Stimulated activated naive CD8-positive, alpha-beta T cell treated with anti-CD3 and anti-CD28 coated beads, Interleukin-15, amount 100 ng/mL, for 72 hours (primary cell): ENCODE data around the gene CNTN1.
A peak's percentile ranks its signal among the peaks of the same experiment; 100 is the strongest.

Source experiments
- ATAC-seq: fragments of 150-1000 bp; cut with Tn5 transposase; 2 replicates; pipeline ENCODE4 v1.10.0; 2021; ENCODE audit warnings: mild to moderate bottlenecking, moderate library complexity
- DNase-seq, 2 donors: peaks; one replicate each; pipeline ENCODE4 v3.0.0; 2021 to 2022
- H3K27ac Mint-ChIP-seq, 2 donors: one replicate each; pipeline ENCODE4 v1.8.0; 2022; ENCODE audit warnings: mild to moderate bottlenecking in 2 of 2, mixed read lengths in 2 of 2, moderate library complexity in 2 of 2
- H3K27me3 Mint-ChIP-seq: one replicate; pipeline ENCODE4 v1.8.0; 2022; ENCODE audit warnings: mixed read lengths
- H3K4me1 Mint-ChIP-seq: one replicate; pipeline ENCODE4 v1.8.0; 2022; ENCODE audit warnings: mild to moderate bottlenecking, mixed read lengths
- H3K4me3 Mint-ChIP-seq, 2 donors: one replicate each; pipeline ENCODE4 v1.8.0; 2022; ENCODE audit warnings: mild to moderate bottlenecking in 2 of 2, mixed read lengths in 2 of 2, moderate library complexity in 1 of 2
- H3K9me3 Mint-ChIP-seq, 2 donors: one replicate each; pipeline ENCODE4 v1.8.0; 2022; ENCODE audit warnings: mixed read lengths in 2 of 2

Gene CNTN1

GRCh38 chr12:40684986-40685385, 7.3 kb upstream of the CNTN1 start:
- no peak for ATAC-seq
- H3K4me1 Mint-ChIP-seq = no peaks in the 10 kb centered on the region
- no peak overlapping the region for H3K4me3 Mint-ChIP-seq
- peaks cover 0 to 4% of the 10 kb centered on the region in 2 donors for H3K9me3 Mint-ChIP-seq
- H3K27me3 Mint-ChIP-seq = no peaks in the 10 kb centered on the region
- H3K27ac Mint-ChIP-seq = no peak overlapping the region
- no peak for DNase-seq

GRCh38 chr12:40688085-40688725, 4.0 kb upstream of the CNTN1 start:
- peaks cover 19% of the 10 kb centered on the region for H3K27me3 Mint-ChIP-seq
- H3K4me1 Mint-ChIP-seq = no peaks in the 10 kb centered on the region
- peaks cover 0 to 4% of the 10 kb centered on the region in 2 donors for H3K9me3 Mint-ChIP-seq
- DNase-seq (no peak), ATAC-seq (no peak)
- H3K27ac Mint-ChIP-seq = no peak overlapping the region
- no peak overlapping the region for H3K4me3 Mint-ChIP-seq

DNA sequence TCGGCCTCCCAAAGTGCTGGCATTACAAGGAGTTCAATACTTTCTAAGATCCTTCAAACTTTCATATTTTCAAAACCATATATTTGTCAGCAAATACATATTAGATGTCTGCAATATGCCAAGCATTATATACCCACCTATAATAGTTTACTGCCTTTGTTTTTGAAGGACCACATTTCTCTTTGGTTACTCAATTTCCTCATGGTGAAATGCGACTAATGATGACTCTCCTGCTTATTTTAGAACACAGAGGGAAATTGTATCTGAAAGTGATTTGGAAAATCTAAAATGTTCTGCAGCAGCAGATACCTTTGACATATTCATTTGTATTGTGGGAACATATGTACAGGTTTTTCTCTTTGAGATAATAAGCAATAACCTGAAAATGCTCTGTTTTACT, 2.7 kb upstream of the CNTN1 start:
- H3K9me3 Mint-ChIP-seq = peaks cover 0 to 4% of the 10 kb centered on the region in 2 donors
- peaks cover 33% of the 10 kb centered on the region for H3K27me3 Mint-ChIP-seq
- ATAC-seq = no peak
- no peak overlapping the region for H3K4me3 Mint-ChIP-seq
- H3K27ac Mint-ChIP-seq = no peak overlapping the region
- no peak for DNase-seq
- H3K4me1 Mint-ChIP-seq = no peaks in the 10 kb centered on the region

DNA sequence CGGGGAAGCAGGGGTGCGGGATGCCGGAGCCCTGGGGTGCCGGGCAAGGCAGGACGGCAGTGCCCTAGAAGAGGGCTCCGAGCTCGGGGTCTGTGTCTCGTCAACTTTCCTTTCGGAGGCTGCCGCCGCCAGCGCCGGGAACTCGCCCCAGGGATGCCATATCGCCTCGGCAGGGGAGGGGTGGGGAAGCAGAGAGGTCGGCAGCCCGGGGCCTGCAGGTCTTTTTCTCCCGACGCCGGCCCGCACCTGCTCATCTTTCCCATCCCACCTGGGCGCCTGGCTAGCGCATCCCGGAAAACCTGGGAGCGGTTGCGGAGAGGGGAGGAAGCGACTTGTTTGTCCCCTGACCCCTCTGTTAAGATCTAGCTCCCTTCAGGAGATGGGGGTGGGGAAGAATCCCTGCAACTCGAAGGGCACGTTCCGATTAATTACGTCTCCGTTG, 547 bp downstream of the CNTN1 start:
- Mint-ChIP-seq H3K27ac (no peak overlapping the region), H3K4me3 (no peak overlapping the region), H3K27me3 (peaks cover 34% of the 10 kb centered on the region), H3K9me3 (peaks cover 0 to 4% of the 10 kb centered on the region in 2 donors), H3K4me1 (no peaks in the 10 kb centered on the region)
- DNase-seq = no peak
- ATAC-seq = no peak

DNA sequence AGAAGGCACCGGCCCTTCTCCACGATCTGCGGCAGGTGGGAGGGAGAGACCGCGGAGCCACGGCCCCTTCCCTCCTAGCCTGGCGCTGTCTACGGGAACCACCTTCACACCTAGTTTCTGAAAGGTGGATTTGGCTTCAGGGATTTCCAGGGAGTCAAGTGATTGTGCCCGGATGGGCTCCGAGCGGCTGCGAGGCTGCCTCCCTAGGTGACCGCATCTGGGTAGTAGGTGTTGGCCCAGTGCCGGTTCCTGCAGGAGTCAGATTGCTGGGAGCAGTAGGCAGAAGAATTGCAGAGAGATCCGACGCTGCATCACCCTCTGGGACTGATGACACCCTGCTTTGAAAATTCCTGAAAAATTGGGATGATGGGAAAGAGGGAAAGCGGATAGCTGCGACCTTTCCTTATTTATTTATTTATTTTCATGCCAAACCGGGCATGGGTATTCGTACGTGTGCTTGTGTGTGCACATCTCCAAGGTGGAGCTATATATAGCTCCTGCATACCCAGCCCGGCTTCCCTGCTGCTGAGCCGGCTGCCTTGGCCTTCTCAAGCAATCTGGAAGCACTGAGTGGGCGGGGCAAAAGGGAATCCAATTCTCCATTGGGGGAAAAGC, 1.1 kb downstream of the CNTN1 start:
- ATAC-seq = no peak
- DNase-seq = no peak
- H3K9me3 Mint-ChIP-seq = peaks cover 0 to 4% of the 10 kb centered on the region in 2 donors
- H3K4me3 Mint-ChIP-seq = no peak overlapping the region
- H3K27me3 Mint-ChIP-seq = peaks cover 34% of the 10 kb centered on the region
- H3K27ac Mint-ChIP-seq = no peak overlapping the region
- no peaks in the 10 kb centered on the region for H3K4me1 Mint-ChIP-seq

DNA sequence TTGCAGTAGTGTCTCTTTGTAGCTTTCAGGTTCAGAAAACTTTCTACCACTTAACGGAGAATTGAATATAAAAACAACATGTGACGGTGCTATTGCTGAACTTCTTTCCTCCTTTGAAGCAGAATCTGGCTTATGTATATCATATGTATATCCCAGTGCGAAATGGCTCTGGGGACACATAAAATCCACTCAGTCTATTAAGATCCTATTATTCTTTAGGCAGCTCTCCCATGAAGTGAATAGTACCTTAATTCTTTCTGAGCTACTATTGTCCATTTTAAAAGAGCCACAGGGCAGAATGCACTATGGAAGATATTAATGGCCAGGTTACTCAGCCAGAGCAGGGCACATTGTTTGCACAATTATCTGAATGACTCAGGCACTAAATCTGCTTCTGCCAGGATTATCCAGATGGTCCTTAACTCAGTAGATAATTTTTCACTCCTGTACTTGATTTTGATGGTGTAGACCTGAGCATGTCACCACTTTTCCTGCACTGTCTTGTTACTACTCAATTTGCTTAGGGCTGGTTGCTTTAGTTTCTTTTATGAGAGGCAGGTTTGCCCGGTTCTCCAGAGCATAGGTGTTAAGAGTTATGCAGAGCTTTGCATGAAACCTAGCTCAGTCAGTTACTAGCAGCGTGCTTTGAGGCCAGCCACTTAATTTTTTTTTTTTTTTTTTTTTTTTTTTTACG, 5.5 kb downstream of the CNTN1 start:
- ATAC-seq (no peak), DNase-seq (no peak)
- Mint-ChIP-seq H3K4me1 (no peaks in the 10 kb centered on the region), H3K27ac (no peak overlapping the region), H3K27me3 (peaks cover 19% of the 10 kb centered on the region), H3K9me3 (no peaks in the 10 kb centered on the region), H3K4me3 (no peak overlapping the region)

GRCh38 chr12:40701756-40702155, 9.5 kb downstream of the CNTN1 start:
- DNase-seq (no peak), ATAC-seq (no peak)
- peaks cover 4 to 8% of the 10 kb centered on the region in 2 donors for H3K9me3 Mint-ChIP-seq
- H3K4me1 Mint-ChIP-seq = no peaks in the 10 kb centered on the region
- no peaks in the 10 kb centered on the region for H3K27me3 Mint-ChIP-seq
- no peak overlapping the region for H3K4me3 Mint-ChIP-seq
- H3K27ac Mint-ChIP-seq = no peak overlapping the region

GRCh38 chr12:40711121-40711520, 18.9 kb downstream of the CNTN1 start:
- no peaks in the 10 kb centered on the region for H3K4me1 Mint-ChIP-seq
- ATAC-seq = no peak
- DNase-seq = no peak
- H3K9me3 Mint-ChIP-seq = peaks cover 5 to 8% of the 10 kb centered on the region in 2 donors
- no peak overlapping the region for H3K4me3 Mint-ChIP-seq
- H3K27ac Mint-ChIP-seq = peak overlapping the region in 1 of 2 donors; percentile 52
- no peaks in the 10 kb centered on the region for H3K27me3 Mint-ChIP-seq

GRCh38 chr12:40714636-40715035, 22.4 kb downstream of the CNTN1 start:
- DNase-seq = no peak

GRCh38 chr12:40716037-40716436, 23.8 kb downstream of the CNTN1 start:
- Mint-ChIP-seq H3K9me3 (peaks cover 0 to 5% of the 10 kb centered on the region in 2 donors), H3K27me3 (no peaks in the 10 kb centered on the region), H3K4me3 (no peak overlapping the region), H3K27ac (no peak overlapping the region), H3K4me1 (no peaks in the 10 kb centered on the region)
- DNase-seq (no peak), ATAC-seq (no peak)

More at GRCh38 chr12:40714636-40715035, 22.4 kb downstream of the CNTN1 start:
- H3K9me3 Mint-ChIP-seq = peaks cover 0 to 5% of the 10 kb centered on the region in 2 donors
- H3K27me3 Mint-ChIP-seq = no peaks in the 10 kb centered on the region
- ATAC-seq = no peak
- no peaks in the 10 kb centered on the region for H3K4me1 Mint-ChIP-seq
- no peak overlapping the region for H3K27ac Mint-ChIP-seq
- no peak overlapping the region for H3K4me3 Mint-ChIP-seq

DNA sequence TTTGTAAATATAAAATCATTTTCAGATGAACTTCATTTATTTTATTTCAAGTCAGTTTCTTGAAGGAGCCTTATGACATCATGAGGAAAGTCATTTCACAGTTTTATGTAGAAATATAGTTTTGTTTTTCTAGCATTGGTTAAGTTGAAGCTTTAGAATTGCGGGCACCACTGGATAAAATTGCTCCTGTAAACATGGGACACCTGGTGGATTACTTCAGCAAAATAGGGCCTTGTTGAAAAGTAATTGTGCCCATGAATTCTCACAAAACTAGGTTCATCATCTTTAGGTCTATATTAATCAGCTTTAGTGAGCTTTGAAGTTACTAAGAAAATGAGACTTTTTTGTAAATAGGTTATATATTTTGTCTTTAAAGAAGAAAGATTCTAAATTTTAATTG, 25.3 kb downstream of the CNTN1 start:
- H3K9me3 Mint-ChIP-seq = peaks cover 0 to 5% of the 10 kb centered on the region in 2 donors
- H3K4me3 Mint-ChIP-seq = no peak overlapping the region
- no peaks in the 10 kb centered on the region for H3K4me1 Mint-ChIP-seq
- H3K27me3 Mint-ChIP-seq = no peaks in the 10 kb centered on the region
- H3K27ac Mint-ChIP-seq = no peak overlapping the region
- ATAC-seq (no peak), DNase-seq (no peak)

- no peak overlapping the region for H3K27ac Mint-ChIP-seq
- no peaks in the 10 kb centered on the region for H3K4me1 Mint-ChIP-seq
- peaks cover 0 to under 1% of the 10 kb centered on the region in 2 donors for H3K9me3 Mint-ChIP-seq
- no peak overlapping the region for H3K4me3 Mint-ChIP-seq
- no peaks in the 10 kb centered on the region for H3K27me3 Mint-ChIP-seq
- no peak for ATAC-seq
- no peak for DNase-seq
Observed at GRCh38 chr12:40718878-40719372, 26.7 kb downstream of the CNTN1 start.

DNA sequence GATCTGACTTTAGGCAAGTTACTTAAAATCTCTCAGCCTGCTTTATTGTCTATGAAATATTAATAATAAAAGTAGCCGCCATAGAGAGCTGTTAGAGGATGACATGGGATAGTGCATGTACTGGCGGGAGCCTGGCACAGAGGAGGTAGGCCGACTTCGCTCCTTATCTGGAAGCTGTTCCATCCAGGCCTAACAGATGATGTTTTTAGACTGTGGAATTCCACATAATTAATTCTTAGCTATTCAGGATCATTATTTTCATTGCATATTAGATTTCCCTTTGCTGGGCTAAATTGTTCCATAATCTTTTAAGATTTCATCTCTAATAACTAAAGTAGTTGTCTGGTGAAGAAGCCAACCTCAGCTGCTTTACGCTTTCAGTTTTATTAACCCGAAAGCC, 30.8 kb downstream of the CNTN1 start:
- no peak for ATAC-seq
- no peaks in the 10 kb centered on the region for H3K4me1 Mint-ChIP-seq
- no peak overlapping the region for H3K27ac Mint-ChIP-seq
- H3K9me3 Mint-ChIP-seq = no peaks in the 10 kb centered on the region
- no peak for DNase-seq
- no peaks in the 10 kb centered on the region for H3K27me3 Mint-ChIP-seq
- no peak overlapping the region for H3K4me3 Mint-ChIP-seq

GRCh38 chr12:40726366-40726765, 34.1 kb downstream of the CNTN1 start:
- Mint-ChIP-seq H3K4me1 (no peaks in the 10 kb centered on the region), H3K27ac (no peak overlapping the region), H3K27me3 (no peaks in the 10 kb centered on the region)

GRCh38 chr12:40727774-40728483, 35.7 kb downstream of the CNTN1 start:
- no peak overlapping the region for H3K4me3 Mint-ChIP-seq
- H3K4me1 Mint-ChIP-seq = no peaks in the 10 kb centered on the region
- no peaks in the 10 kb centered on the region for H3K27me3 Mint-ChIP-seq
- no peaks in the 10 kb centered on the region for H3K9me3 Mint-ChIP-seq
- no peak for DNase-seq
- no peak for ATAC-seq
- no peak overlapping the region for H3K27ac Mint-ChIP-seq

More at GRCh38 chr12:40726366-40726765, 34.1 kb downstream of the CNTN1 start:
- DNase-seq (no peak), ATAC-seq (no peak)
- no peaks in the 10 kb centered on the region for H3K9me3 Mint-ChIP-seq
- H3K4me3 Mint-ChIP-seq = no peak overlapping the region
